HG02588 (cell line): ENCODE data around the gene INSM1.

ENCODE experiments used
- ATAC-seq: cut with Tn5 transposase; IDR thresholded peaks from one replicate; pipeline ENCODE4 v1.9.1; 2021; ENCODE audit warnings: mild to moderate bottlenecking, moderate library complexity; ENCODE audit not compliant: unreplicated experiment

The INSM1 gene

DNA sequence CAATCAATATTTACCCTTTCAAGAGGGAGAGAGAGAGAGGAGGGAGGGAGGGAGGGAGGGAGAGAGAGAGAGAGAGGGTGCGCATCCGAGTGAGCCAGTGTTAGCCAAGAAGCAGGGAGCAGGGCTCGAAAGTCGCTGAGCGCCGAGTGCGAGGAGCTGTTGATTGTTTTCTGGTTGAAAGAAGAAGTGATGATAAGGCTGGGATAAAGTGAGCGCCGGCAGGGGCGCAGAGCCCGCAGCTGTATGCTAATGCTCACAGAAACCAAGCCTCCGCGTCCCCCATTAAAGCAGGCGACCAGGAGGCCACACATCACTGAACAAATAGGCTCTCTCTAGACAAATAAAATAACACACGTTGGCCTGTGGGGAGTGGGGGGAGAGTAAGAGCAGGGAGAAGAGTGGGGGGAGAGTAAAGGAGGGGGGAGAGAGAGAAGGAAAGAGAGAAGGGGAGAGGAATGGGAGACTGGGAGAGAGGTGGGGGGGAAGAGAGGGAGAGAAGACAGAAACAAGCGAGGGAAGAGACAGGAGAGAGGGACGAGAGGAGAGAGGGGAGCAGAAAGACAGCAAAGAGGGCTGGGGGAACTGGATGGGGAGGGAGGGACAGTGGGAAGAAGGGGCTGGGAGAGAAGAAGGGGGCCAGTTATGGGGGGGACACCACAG lies 5.0 kb upstream of the INSM1 start:
- no peak for ATAC-seq

DNA sequence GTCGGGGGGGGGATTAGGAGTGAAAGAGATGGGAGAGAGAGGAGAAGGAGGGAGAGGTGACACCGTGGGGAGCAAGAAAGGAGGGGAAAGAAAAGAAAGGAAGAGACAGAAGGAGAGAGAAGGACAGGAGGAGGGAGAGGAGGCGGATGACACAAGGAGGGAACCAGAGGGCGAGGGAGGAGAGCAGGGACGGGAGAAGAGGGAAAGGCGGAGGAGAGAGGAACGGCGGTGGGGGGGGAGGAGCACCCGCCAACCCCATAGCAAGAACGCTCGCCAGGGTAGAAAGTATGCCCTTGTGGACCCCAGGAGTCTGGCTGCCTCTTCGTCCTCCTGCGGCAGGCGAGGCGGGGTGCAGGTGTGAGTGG lies 4.5 kb upstream of the INSM1 start:
- ATAC-seq, result no peak

DNA sequence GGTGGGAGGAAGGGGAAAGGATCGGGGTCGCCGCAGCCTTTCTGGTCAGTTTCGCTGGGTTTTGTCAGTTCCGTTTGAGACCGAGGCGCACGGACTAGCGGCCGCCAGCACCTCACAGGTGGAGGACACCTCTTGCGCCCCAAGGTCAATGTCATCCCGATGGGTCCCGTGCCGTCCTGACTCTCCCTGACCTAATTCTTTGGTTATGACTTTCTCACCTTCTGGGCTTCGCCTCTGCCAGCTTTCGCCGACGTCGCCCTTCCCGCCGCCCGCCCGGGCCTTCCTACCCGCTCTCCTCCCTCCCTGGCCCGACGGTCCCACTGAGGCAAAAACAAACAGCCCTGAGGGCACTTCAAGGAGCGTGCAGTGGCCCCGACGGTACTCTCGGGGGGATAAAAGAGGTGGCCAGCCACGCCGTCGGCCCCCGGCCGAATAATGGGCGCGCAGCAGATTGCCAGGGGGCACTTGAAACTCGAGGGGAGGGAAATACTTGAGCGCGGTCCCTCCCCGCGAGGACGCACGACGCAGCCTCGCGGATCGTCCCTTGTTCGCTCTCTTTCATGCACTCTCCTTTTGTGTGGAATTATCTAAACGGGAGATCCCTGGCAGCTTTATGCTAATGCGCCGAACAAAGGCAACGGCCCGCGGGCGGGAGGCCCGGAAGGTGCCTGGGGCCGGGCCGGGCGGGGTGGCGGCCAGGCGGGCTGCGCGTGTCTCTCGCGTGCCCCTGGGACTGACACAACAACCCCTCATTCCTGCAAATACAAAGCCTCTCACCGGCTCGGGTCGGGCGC lies 3.9 kb upstream of the INSM1 start:
- no peak for ATAC-seq

DNA sequence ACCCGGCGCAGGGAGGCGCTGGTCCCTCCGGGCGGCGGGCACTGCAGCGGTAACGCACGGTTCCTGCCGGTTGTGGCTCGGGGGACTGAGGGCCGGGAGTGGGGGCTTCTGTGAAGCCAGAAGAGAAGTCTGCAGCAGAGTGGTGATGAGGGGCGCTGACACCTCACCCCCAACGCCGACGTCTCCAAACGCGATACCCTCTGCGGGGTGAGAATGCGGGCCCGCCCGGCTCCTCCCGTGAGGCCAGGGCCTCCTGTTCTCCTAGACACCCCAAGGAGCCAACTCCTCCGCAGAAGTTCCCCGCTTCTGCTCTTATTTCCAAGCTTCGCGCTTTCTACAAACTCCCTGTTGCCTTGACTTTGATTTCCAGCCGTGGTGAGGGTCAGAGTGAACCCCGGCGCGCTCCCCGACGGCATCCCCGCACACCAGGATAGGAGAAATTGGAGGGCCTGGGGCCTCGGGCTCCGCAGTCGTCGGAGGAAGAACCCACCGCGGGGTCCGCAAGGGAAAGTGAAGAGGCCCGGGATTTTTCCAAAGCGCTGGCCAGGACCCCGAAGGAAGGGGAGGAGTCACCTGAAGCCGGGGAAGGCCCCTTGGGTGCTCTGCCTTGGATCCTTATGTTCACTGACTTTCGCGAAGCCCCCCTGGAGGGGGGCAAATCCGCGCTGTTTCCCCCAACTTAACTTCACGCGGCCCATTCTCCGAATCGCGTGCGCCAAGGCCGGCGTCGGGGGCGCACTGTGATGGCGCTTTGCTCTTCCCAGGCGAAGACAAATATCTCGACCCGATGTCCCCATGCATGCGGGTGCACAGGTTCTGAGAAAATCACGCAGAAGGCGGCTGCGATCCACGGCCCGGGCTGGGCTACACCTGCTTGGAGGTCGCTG lies 3.1 kb upstream of the INSM1 start:
- no peak for ATAC-seq

DNA sequence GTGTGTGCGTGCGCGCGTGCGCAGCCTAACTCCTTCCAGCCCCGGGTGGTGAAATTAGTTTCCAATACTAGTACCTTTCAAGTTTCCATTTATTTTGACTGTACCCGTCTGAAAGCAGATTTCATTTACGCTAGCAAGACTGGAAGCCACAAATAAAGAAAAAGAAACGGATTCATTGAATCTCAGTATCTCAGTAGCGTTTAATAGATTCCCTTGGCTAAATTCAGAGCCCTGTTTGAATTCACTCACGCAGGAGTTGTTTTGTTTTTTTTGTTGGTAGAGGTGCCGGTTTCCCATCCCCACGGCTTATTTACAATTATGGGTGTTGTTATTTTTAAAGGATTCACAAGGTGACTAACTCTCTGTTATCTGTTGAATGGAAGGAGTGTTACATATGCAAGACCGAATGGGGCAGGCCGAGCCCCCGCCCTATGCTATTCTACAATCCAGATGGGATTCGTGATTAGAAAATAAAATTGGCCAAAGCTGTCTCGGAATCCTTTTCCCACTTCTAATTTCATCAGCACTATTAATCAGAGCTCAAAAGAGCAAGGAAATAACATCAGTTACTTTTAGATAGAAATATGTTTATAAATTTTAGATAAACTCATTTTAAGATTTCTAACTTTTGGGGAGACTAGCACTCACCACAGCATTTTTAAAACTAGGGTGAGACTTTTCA lies 2.3 kb upstream of the INSM1 start:
- ATAC-seq, result no peak

DNA sequence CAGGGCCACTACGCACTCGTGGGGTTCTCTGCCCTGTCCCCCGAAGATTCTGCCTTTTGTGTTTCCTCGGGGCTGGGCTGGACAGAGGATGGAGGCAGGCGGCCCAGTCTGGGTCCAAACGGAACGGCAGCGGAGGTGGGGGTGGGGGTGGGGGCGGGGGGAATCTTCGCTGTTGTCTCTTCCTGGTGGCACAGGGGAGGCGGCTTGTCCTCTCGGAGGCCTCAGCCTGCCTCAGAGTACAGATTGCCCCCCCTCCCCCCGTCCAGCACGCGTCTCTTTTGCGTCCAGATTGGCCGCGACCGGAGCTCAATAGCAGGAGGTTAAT lies 1.4 kb upstream of the INSM1 start:
- no peak for ATAC-seq

DNA sequence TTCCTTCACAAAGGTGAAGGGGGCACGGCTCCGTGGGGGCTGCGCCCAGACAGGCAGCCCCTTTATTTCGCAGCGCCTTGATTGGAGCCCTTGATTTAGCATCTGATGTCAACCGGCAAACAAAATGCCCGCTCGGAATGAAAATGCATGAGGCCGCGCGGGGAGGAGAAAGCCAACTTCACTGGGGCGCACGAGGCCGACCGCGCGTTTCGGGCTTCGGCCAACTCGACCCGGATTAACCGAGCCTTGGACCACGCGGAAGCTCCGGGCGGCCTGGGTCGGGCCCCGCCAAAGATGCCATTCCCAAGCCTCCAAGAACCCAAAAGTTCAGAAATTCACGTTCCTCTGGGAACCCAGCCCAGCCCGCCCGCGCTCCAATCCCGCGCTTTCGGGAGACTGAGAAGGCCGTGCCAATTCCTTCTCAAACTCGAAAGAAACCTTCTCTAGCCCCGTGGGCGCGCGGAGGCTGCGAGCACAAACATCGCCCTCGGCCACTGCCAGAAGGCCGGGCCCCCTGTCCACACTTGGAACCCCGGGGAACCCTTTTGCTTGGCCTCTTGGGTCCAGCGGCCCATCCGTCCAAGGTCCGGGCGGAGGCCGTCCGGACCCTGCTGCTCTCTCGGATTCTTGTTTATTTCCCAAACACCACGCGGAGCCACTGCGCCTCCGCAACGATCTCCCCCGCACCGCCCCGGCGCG lies 879 bp upstream of the INSM1 start:
- no peak for ATAC-seq

DNA sequence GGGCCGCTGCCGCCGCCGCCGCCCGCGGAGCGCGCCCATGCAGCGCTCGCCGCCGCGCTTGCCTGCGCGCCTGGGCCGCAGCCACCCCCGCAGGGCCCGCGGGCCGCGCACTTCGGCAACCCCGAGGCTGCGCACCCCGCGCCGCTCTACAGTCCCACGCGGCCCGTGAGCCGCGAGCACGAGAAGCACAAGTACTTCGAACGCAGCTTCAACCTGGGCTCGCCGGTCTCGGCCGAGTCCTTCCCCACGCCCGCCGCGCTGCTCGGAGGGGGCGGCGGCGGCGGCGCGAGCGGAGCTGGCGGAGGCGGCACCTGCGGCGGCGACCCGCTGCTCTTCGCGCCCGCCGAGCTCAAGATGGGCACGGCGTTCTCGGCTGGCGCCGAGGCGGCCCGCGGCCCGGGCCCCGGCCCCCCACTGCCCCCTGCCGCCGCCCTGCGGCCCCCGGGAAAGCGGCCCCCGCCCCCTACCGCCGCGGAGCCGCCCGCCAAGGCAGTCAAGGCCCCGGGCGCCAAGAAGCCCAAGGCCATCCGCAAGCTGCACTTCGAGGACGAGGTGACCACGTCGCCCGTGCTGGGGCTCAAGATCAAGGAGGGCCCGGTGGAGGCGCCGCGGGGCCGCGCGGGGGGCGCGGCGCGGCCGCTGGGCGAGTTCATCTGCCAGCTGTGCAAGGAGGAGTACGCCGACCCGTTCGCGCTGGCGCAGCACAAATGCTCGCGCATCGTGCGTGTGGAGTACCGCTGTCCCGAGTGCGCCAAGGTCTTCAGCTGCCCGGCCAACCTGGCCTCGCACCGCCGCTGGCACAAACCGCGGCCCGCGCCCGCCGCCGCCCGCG lies 730 bp downstream of the INSM1 start:
- ATAC-seq, result no peak

DNA sequence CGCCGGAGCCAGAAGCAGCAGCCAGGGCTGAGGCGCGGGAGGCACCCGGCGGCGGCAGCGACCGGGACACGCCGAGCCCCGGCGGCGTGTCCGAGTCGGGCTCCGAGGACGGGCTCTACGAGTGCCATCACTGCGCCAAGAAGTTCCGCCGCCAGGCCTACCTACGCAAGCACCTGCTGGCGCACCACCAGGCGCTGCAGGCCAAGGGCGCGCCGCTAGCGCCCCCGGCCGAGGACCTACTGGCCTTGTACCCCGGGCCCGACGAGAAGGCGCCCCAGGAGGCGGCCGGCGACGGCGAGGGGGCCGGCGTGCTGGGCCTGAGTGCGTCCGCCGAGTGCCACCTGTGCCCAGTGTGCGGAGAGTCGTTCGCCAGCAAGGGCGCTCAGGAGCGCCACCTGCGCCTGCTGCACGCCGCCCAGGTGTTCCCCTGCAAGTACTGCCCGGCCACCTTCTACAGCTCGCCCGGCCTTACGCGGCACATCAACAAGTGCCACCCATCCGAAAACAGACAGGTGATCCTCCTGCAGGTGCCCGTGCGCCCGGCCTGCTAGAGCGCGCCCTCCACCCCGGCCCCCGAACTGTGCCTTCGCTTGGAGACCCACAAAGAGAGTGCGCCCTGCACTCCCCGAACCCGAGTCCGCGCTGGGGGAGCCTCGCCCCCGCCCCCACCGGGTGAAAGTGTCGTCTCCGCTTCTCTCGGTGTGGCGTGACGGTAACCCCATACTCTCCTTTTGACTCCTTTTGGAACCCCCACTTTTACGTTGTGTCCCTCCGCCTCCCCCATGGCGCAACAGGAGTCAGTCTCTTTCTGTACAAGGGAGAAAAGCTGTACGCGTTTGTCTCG lies 1.6 kb downstream of the INSM1 start:
- ATAC-seq, result no peak

DNA sequence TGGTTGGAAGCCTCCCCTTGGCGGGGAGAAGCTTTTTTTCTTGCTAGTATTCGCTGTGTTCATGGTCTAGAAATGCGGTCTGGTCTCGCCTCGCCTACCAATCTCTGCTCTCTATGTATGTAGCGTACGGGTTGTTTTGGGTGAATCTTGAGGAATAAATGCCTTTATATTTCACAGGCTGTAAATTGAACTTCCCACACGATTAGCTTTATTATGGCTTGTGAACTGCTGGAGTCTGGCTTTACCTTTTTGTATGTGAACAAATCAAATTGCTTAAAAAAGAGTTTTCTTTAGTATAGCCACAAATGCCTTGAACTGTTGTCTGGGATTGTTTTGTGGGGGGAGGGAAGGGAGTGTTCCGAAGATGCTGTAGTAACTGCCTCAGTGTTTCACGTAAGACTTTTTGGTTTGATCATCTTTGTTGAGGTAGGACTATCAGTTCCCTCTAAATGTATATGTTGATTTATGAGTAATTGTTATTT lies 2.2 kb downstream of the INSM1 start:
- no peak for ATAC-seq

DNA sequence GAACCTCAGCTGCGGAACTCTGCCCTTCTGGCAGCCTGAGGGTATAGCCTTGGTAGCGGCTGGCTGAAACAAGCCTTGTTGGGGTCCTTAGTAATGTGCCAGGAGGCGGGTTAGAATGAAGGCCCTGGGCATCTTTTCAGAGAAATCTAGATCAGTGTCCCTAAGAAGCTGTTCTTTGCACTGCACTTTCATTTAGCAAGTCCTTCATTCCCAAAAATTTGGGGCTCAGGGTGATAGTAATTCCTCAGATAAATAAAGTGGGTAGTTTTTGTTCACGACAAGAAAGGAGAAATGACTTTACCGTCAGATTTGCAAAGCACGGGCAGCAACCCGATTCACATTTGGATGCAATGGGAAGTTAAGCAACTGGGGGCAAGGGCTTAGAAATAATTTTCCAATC lies 3.2 kb downstream of the INSM1 start:
- ATAC-seq, result no peak

DNA sequence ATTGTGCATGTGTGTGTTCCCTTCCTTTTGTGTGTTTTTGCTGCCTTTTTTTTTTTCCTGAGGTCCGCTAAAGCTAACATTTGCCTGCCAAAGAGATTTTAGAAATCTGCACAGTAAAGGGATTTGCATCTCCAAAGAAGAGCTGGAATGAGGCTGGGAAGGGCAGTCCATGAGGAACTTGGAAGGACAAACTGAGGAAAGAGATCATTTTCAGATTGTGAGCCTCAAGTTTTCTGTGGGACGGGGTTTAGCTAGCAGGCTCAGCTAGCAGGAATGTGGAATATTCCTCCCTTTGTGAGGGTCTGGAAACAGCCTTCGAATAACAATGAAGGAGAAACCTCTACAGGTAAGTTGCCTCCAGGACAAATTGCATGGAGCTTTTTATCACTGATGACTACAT lies 3.8 kb downstream of the INSM1 start:
- no peak for ATAC-seq

DNA sequence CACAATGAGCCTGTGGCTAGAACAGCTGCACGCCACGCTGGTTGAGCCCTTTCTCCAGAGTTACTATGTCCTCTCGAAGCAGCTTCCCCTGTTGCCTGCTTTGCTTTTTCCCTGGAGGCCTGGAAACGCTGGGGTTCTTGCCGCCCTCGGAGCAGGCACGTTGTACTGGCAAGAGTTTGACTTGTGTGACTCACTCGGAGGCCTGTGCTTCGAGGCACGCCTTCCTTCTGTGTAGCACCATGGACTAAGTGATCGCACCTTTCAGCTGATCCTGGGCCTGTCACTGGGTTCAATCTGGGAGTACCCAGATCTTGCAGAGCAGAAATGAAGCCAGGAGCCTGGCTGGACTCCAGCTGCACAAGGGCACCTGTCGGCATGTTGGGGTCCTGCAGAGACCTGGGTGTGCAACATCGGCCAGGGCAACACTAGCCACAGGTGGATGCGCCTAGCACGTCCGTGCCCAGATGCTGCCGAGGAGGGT lies 5.2 kb downstream of the INSM1 start:
- ATAC-seq, result no peak

DNA sequence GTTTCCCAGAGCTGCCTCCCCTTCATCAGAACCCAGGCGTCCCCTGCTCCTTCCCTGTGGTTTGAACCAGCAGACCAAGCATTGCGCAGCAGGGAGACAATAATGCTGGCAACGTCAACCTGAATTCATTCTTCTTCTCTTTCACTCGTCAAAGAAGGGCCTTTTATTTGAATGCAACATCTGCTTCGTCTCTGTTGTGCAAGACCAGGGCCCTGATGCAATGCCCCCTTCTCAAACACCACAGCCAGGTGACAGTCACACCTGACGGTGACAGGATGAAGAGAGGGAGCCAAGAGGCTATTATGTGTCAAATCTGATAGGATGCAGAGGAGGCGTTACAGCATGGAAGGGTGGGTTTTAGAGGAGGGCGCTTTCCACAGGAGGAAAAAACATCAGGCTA lies 8.0 kb downstream of the INSM1 start:
- no peak for ATAC-seq

DNA sequence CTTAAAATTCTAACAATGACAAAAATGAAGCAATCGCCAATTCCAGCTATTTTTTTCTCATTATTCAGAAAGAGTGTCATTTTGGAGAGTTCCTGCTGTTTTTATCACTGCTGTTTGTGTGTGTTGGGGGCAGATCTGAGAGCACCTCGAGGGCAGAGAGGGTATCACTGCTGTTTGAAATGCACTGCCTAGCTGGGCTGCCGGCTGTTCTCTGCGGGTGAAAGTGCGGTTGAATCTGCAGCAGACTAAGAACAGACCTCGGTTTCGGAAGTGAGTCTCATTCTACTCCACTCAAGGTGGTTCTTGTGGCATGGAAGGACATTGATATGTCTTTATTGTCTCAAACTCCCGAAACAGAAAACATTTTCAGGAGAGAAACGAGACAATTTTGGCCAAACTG lies 18.3 kb downstream of the INSM1 start:
- ATAC-seq, result no peak

DNA sequence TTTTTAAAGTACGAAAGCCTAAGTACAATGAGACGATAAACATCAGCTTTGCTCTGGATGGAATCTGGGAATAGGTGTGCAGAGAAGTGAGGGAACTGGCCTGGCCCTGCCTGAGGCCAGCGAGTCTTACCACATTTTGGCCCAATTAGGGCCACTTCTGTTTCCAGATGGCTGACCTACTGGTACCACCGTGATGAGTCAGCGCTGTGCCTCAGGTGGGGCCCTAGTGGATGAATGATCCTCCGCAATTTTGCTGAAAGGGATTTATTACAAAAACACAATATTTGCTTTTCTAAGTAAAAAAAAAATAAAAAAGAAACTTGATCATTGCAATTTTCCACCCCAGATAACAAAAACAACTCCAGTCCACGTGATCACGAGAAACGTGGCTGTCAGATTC lies 22.5 kb downstream of the INSM1 start:
- ATAC-seq, result no peak

DNA sequence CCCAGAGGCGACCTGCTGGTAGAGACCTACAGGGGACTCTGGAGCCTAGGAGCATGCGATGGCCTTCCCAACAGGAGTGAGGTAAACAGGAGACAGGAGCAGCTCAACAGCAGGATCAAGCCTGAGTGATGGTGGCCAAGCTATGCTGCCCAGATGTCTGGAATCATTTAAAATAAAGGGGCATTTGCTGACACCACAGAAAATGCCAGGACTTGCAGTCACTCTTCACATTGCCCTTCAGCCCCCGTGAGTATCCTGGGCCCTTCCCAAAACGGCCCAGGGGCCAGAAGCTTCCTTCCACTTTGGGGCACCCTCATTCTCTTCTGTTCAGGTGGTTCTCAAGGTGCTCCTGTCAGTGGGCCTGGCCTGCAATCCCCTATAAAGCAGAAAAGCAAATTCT lies 23.2 kb downstream of the INSM1 start:
- ATAC-seq, result no peak

DNA sequence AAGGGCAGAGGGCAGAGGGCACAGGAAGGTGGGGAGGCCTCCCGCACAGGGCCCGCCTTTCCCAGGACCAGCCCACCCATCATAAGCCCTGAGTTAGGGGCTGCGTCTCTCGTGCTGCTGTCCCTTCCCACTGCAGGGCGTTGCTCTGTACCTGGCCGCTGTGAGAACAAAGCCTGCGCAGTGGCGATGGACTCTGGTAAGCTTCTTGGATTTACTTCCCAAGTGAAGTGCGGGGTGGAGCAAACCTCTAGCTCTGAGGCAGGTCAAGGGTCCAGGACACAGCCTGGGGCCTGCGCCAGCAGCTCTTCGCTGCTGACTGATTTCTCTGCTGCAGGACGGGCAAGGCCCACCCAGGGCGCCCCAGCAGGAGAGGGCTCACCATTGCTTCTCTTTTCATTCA lies 23.9 kb downstream of the INSM1 start:
- no peak for ATAC-seq
